Measurements from ENCODE around the gene FHIT.

Gene FHIT

DNA sequence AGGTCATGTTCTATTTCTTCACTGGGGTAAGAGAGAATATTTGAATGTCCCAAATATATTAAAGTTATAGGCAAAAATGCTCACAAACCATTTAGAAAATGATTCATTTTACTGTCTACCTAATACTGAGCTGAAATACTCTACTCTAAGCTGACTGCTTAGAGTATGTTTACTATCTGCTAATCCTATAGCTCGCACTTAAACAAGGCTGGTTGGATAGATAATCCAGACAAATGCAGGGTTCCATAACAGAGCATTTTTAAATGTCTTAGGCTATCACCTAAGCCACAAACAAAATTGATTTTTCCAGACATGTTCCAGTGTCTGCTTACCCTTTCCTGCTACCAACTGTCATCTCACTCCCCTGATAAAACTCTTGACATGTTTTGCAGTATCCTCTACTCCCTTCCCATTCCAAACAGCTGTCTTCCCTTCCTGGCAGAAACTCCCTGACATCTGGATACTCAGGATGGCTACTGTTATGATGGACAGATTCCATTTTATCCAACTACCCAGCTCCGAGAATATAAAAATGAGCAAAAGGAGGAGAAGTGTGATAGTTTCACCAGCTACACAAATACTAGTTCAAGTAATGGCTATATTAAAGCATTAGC, 1034.7 kb downstream of the FHIT start:
- Histone ChIP-seq H3K56ac (ENCODE audit: low read length) (no peak overlapping the region), H2AK5ac (ENCODE audit: low read length) (no peak overlapping the region), H3K79me2 (ENCODE audit: control insufficient read depth, insufficient read depth, low read length) (no peaks in the 10 kb centered on the region), H3K4me1 (ENCODE audit: control insufficient read depth, low read depth, low read length) (no peaks in the 10 kb centered on the region), H3K4ac (ENCODE audit: low read depth, low read length) (no peak overlapping the region), H3K27me3 (ENCODE audit: insufficient read depth, low read length, poor library complexity) (no peaks in the 10 kb centered on the region), H4K8ac (ENCODE audit: low read depth, low read length) (no peak overlapping the region), H3K23ac (ENCODE audit: low read length) (no peak overlapping the region), H2BK15ac (replicated peaks; ENCODE audit: low read depth) (no peak overlapping the region), H3K27ac (ENCODE audit: low read depth, low read length) (no peak overlapping the region), H3K4me3 (ENCODE audit: low read length) (no peak overlapping the region), H3K4me2 (ENCODE audit: low read length) (no peak overlapping the region), H3K36me3 (ENCODE audit: control insufficient read depth, insufficient read depth, low read length) (no peaks in the 10 kb centered on the region), H2BK5ac (ENCODE audit: low read length) (no peak overlapping the region), H2BK120ac (ENCODE audit: low read depth, low read length) (no peak overlapping the region), H4K5ac (ENCODE audit: low read length) (no peak overlapping the region), H3K9ac (ENCODE audit: low read length) (no peak overlapping the region), H3K79me1 (ENCODE audit: low read length) (no peaks in the 10 kb centered on the region), H3K18ac (ENCODE audit: low read length) (no peak overlapping the region)
- no CpG with 5 or more reads among the region's 2 CpGs for WGBS (ENCODE audit: extremely low coverage, insufficient coverage, low lambda C conversion rate)
- DNase-seq: no peak

DNA sequence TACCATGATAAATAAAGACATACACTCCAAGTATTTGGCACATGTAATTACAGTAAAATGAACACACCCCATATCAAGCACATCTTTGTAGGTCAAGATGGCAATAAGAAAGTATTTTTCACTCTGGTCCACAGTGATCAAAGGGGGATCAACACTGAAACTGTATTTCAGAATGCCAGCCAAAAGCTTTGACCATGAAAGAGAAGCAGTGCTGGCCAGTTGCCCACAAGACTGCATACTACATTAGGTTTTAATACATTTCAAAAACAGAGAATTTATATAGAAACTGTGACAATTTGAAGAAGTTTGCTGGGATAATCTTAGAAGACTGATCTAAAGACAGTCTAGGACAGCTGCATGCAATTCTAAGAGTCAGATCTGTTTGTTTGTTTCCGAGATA, 1035.3 kb downstream of the FHIT start:
- no CpG with 5 or more reads among the region's 1 CpG for WGBS (ENCODE audit: extremely low coverage, insufficient coverage, low lambda C conversion rate)
- H3K4me3 ChIP-seq (ENCODE audit: low read length): no peak overlapping the region
- H4K8ac ChIP-seq (ENCODE audit: low read depth, low read length): no peak overlapping the region
- no peaks in the 10 kb centered on the region for H3K4me1 ChIP-seq (ENCODE audit: control insufficient read depth, low read depth, low read length)
- H3K18ac ChIP-seq (ENCODE audit: low read length): no peak overlapping the region
- no peaks in the 10 kb centered on the region for H3K79me1 ChIP-seq (ENCODE audit: low read length)
- H3K36me3 ChIP-seq (ENCODE audit: control insufficient read depth, insufficient read depth, low read length): no peaks in the 10 kb centered on the region
- H2BK5ac ChIP-seq (ENCODE audit: low read length): no peak overlapping the region
- no peak overlapping the region for H3K4ac ChIP-seq (ENCODE audit: low read depth, low read length)
- H2AK5ac ChIP-seq (ENCODE audit: low read length): no peak overlapping the region
- H3K27ac ChIP-seq (ENCODE audit: low read depth, low read length): no peak overlapping the region
- no peak overlapping the region for H2BK15ac ChIP-seq (replicated peaks; ENCODE audit: low read depth)
- no peaks in the 10 kb centered on the region for H3K27me3 ChIP-seq (ENCODE audit: insufficient read depth, low read length, poor library complexity)
- no peak overlapping the region for H3K4me2 ChIP-seq (ENCODE audit: low read length)
- no peak overlapping the region for H3K56ac ChIP-seq (ENCODE audit: low read length)
- no peak for DNase-seq
- no peaks in the 10 kb centered on the region for H3K79me2 ChIP-seq (ENCODE audit: control insufficient read depth, insufficient read depth, low read length)
- H4K5ac ChIP-seq (ENCODE audit: low read length): no peak overlapping the region
- no peak overlapping the region for H2BK120ac ChIP-seq (ENCODE audit: low read depth, low read length)
- H3K9ac ChIP-seq (ENCODE audit: low read length): no peak overlapping the region
- no peak overlapping the region for H3K23ac ChIP-seq (ENCODE audit: low read length)

DNA sequence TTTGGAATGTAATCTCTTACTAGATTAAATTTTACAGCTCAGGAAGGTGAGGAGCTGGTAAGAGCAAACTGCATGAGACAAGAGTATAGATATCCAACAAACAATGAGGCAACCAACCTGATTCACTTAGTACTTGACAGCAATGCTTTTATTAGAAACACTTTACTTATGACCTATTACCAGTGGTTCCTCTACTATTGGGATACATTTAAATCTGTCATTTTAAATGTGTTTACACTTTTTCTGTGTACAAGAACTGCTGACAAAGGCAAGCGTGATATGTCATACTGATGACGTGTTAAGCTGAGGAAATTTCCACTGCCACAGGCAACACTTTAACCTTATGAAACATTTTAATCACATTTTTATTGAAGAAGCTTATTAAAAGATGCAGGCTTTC, 1043.3 kb downstream of the FHIT start:
- no peak overlapping the region for H3K23ac ChIP-seq (ENCODE audit: low read length)
- no peak overlapping the region for H3K27ac ChIP-seq (ENCODE audit: low read depth, low read length)
- no peak overlapping the region for H2BK15ac ChIP-seq (replicated peaks; ENCODE audit: low read depth)
- H3K4me3 ChIP-seq (ENCODE audit: low read length): no peak overlapping the region
- H3K4me1 ChIP-seq (ENCODE audit: control insufficient read depth, low read depth, low read length): no peaks in the 10 kb centered on the region
- no peak for DNase-seq
- no peaks in the 10 kb centered on the region for H3K36me3 ChIP-seq (ENCODE audit: control insufficient read depth, insufficient read depth, low read length)
- no CpG with 5 or more reads among the region's 2 CpGs for WGBS (ENCODE audit: extremely low coverage, insufficient coverage, low lambda C conversion rate)
- no peak overlapping the region for H3K4ac ChIP-seq (ENCODE audit: low read depth, low read length)
- no peaks in the 10 kb centered on the region for H3K79me2 ChIP-seq (ENCODE audit: control insufficient read depth, insufficient read depth, low read length)
- H2AK5ac ChIP-seq (ENCODE audit: low read length): no peak overlapping the region
- no peak overlapping the region for H3K18ac ChIP-seq (ENCODE audit: low read length)
- no peaks in the 10 kb centered on the region for H3K79me1 ChIP-seq (ENCODE audit: low read length)
- no peaks in the 10 kb centered on the region for H3K27me3 ChIP-seq (ENCODE audit: insufficient read depth, low read length, poor library complexity)
- no peak overlapping the region for H3K56ac ChIP-seq (ENCODE audit: low read length)
- H4K5ac ChIP-seq (ENCODE audit: low read length): no peak overlapping the region
- H2BK5ac ChIP-seq (ENCODE audit: low read length): no peak overlapping the region
- no peak overlapping the region for H3K9ac ChIP-seq (ENCODE audit: low read length)
- no peak overlapping the region for H2BK120ac ChIP-seq (ENCODE audit: low read depth, low read length)
- H4K8ac ChIP-seq (ENCODE audit: low read depth, low read length): no peak overlapping the region
- H3K4me2 ChIP-seq (ENCODE audit: low read length): no peak overlapping the region

DNA sequence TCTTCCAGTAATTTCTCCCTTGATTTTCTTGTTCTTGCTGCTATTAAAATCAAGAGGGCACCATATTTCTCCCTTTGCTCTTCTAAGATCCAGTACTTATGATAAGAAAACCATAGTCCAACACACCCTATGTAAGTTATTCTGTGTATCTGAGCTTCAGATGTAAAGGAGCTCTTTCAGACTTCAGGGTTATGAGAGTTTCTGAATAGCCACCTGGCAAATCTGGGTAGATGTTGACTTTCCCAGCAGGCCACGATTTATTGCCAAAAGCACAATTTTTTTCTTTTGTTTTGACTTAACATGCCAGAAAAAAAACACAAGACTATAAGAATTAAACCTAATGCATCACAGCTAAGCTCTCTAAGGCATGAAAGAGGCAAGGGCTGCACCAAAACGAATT, 1045.0 kb downstream of the FHIT start:
- Histone ChIP-seq H3K9ac (ENCODE audit: low read length) (no peak overlapping the region), H3K23ac (ENCODE audit: low read length) (no peak overlapping the region), H3K4me2 (ENCODE audit: low read length) (no peak overlapping the region), H2BK15ac (replicated peaks; ENCODE audit: low read depth) (no peak overlapping the region), H3K4me1 (ENCODE audit: control insufficient read depth, low read depth, low read length) (no peaks in the 10 kb centered on the region), H2BK120ac (ENCODE audit: low read depth, low read length) (no peak overlapping the region), H3K27ac (ENCODE audit: low read depth, low read length) (no peak overlapping the region), H3K18ac (ENCODE audit: low read length) (no peak overlapping the region), H3K4me3 (ENCODE audit: low read length) (no peak overlapping the region), H3K36me3 (ENCODE audit: control insufficient read depth, insufficient read depth, low read length) (no peaks in the 10 kb centered on the region), H3K27me3 (ENCODE audit: insufficient read depth, low read length, poor library complexity) (no peaks in the 10 kb centered on the region), H2BK5ac (ENCODE audit: low read length) (no peak overlapping the region), H3K79me1 (ENCODE audit: low read length) (no peaks in the 10 kb centered on the region), H4K5ac (ENCODE audit: low read length) (no peak overlapping the region), H4K8ac (ENCODE audit: low read depth, low read length) (no peak overlapping the region), H3K79me2 (ENCODE audit: control insufficient read depth, insufficient read depth, low read length) (no peaks in the 10 kb centered on the region), H2AK5ac (ENCODE audit: low read length) (no peak overlapping the region), H3K4ac (ENCODE audit: low read depth, low read length) (no peak overlapping the region), H3K56ac (ENCODE audit: low read length) (no peak overlapping the region)
- DNase-seq: no peak
- no CpG with 5 or more reads among the region's 2 CpGs for WGBS (ENCODE audit: extremely low coverage, insufficient coverage, low lambda C conversion rate)

DNA sequence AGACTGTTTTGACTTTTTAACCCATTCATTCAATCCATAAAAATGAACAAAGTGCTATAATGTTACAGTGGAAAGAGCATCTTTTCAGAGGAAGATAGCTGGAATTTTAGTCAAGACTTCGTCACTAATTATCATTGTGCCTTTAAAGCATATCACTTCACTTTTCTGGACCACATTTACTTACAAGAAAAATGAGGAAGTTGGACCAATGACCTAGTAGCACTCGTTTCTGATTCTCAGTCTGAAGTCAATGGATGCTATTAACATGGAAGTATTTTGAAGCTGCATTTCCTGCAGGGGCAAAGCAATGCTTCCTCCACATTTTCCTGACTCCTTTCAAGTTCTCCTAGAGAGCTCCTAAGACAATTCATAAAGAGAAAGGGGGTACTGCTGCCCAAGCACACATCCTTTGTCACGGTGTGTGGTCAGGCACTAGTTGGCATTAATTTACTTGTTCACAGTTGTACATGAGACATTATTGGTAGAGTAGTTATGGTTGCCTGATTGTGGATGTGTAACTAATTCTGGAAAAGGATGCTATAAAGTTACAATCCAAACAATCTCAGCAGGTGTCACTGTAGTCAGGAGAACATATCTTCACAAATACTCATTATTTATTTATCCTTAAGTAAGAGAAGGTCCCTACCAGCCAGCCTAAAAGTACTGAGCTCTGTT, 1049.1 kb downstream of the FHIT start:
- no peaks in the 10 kb centered on the region for H3K79me1 ChIP-seq (ENCODE audit: low read length)

DNA sequence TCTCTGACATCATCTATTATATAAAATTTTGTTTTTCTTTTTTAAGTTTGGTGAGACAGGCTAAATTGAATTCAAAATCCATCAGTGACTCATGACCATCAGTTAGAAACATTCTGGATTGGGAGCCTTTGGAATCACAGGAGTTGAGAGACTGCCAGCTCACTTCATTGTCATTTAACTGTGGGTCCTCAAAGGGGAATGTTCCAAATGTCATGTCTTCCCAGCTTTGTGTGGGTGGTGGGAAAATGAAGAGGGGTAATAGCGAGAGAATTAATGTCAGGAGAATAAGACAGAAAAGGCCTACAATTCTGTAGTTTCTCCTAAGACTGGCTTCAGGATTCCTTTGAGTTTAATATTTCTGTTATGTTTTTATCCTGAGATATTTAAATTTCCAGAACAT, 1051.9 kb downstream of the FHIT start:
- H3K4me3 ChIP-seq (ENCODE audit: low read length): no peak overlapping the region
- H3K4me2 ChIP-seq (ENCODE audit: low read length): no peak overlapping the region
- H3K4ac ChIP-seq (ENCODE audit: low read depth, low read length): no peak overlapping the region
- no peak overlapping the region for H2BK15ac ChIP-seq (replicated peaks; ENCODE audit: low read depth)
- H3K23ac ChIP-seq (ENCODE audit: low read length): no peak overlapping the region
- WGBS (ENCODE audit: extremely low coverage, insufficient coverage, low lambda C conversion rate): no CpG with 5 or more reads among the region's 1 CpG
- no peaks in the 10 kb centered on the region for H3K79me2 ChIP-seq (ENCODE audit: control insufficient read depth, insufficient read depth, low read length)
- no peaks in the 10 kb centered on the region for H3K4me1 ChIP-seq (ENCODE audit: control insufficient read depth, low read depth, low read length)
- no peak overlapping the region for H3K18ac ChIP-seq (ENCODE audit: low read length)
- H2AK5ac ChIP-seq (ENCODE audit: low read length): no peak overlapping the region
- H3K56ac ChIP-seq (ENCODE audit: low read length): no peak overlapping the region
- no peak overlapping the region for H3K27ac ChIP-seq (ENCODE audit: low read depth, low read length)
- no peak overlapping the region for H4K8ac ChIP-seq (ENCODE audit: low read depth, low read length)
- H4K5ac ChIP-seq (ENCODE audit: low read length): no peak overlapping the region
- no peak overlapping the region for H2BK120ac ChIP-seq (ENCODE audit: low read depth, low read length)
- H3K9ac ChIP-seq (ENCODE audit: low read length): no peak overlapping the region
- DNase-seq: no peak
- H3K79me1 ChIP-seq (ENCODE audit: low read length): no peaks in the 10 kb centered on the region
- H3K27me3 ChIP-seq (ENCODE audit: insufficient read depth, low read length, poor library complexity): no peaks in the 10 kb centered on the region
- H3K36me3 ChIP-seq (ENCODE audit: control insufficient read depth, insufficient read depth, low read length): no peaks in the 10 kb centered on the region
- H2BK5ac ChIP-seq (ENCODE audit: low read length): no peak overlapping the region

More for the DNA sequence above, 1049.1 kb downstream of the FHIT start:
- Histone ChIP-seq H3K18ac (ENCODE audit: low read length) (no peak overlapping the region), H3K4ac (ENCODE audit: low read depth, low read length) (no peak overlapping the region), H4K5ac (ENCODE audit: low read length) (no peak overlapping the region), H3K36me3 (ENCODE audit: control insufficient read depth, insufficient read depth, low read length) (no peaks in the 10 kb centered on the region), H2BK15ac (replicated peaks; ENCODE audit: low read depth) (no peak overlapping the region), H2BK5ac (ENCODE audit: low read length) (no peak overlapping the region), H3K56ac (ENCODE audit: low read length) (no peak overlapping the region), H3K4me1 (ENCODE audit: control insufficient read depth, low read depth, low read length) (no peaks in the 10 kb centered on the region), H3K27ac (ENCODE audit: low read depth, low read length) (no peak overlapping the region), H2BK120ac (ENCODE audit: low read depth, low read length) (no peak overlapping the region), H3K9ac (ENCODE audit: low read length) (no peak overlapping the region), H3K79me2 (ENCODE audit: control insufficient read depth, insufficient read depth, low read length) (no peaks in the 10 kb centered on the region), H3K23ac (ENCODE audit: low read length) (no peak overlapping the region), H3K4me2 (ENCODE audit: low read length) (no peak overlapping the region), H3K27me3 (ENCODE audit: insufficient read depth, low read length, poor library complexity) (no peaks in the 10 kb centered on the region), H3K4me3 (ENCODE audit: low read length) (no peak overlapping the region), H2AK5ac (ENCODE audit: low read length) (no peak overlapping the region), H4K8ac (ENCODE audit: low read depth, low read length) (no peak overlapping the region)
- WGBS (ENCODE audit: extremely low coverage, insufficient coverage, low lambda C conversion rate): no CpG with 5 or more reads among the region's 3 CpGs
- no peak for DNase-seq
